Smooth muscle cell of the brain vasculature (primary cell): Measurements from ENCODE around the gene RBM26.

ENCODE experiments used
- DNase-seq: peaks from one replicate; pipeline ENCODE4 v3.0.0-alpha.2; 2012; ENCODE audit warnings: low read depth, low spot score

Gene RBM26

DNA sequence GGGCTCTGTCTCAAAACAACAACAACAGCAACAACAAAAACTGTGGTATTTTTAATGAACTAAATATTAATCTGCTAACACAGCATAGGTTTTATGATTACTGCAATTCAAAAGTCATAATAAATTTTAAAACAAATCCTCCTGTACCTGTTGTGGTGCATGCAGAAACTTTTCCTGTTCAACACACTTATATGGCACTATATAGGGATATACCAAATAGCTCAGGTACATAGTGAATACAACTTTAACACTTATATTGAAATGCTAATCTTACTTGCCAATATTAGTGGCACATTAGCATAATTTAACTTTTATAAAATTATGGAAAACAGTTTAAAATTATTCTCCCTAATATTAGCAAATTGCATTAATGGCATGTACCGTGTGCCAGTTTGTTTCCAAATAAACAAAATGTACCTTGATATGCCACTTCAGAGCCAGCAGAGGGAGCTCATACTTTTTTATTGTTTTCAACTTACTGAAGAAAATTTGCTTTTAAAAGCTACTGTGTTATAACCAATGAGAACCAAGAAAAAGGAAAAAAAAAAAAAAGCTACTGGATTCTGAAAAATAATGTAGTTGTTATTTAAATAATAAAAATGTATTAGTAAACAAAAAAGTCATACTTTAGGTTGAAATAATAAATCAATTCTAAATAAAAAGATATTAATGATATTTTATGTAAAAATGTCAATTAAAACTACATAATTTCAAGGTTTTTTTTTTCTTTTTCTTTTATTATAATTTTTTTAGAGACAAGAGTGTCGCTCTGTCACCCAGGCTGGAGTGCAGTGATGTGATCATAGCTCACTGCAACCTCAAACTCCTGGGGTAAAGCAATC is 18.0 kb upstream of the RBM26 start:
- DNase-seq = no peak

DNA sequence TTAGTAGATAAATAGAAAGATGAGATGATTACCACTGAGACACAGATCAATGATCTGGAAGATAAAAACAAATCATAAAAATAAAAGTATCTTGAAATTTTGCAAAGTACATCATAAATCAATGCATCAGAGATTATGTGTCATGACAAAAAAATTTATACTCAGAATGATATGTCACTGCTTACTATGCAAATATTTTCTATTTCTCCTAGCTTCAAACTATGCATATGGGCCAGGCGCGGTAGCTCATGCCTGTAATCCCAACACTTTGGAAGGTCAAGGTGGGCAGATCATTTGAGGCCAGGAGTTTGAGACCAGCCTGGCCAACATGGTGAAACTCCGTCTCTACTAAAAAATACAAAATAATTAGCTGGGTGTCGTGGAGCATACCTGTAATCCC is 17.3 kb upstream of the RBM26 start:
- no peak for DNase-seq

DNA sequence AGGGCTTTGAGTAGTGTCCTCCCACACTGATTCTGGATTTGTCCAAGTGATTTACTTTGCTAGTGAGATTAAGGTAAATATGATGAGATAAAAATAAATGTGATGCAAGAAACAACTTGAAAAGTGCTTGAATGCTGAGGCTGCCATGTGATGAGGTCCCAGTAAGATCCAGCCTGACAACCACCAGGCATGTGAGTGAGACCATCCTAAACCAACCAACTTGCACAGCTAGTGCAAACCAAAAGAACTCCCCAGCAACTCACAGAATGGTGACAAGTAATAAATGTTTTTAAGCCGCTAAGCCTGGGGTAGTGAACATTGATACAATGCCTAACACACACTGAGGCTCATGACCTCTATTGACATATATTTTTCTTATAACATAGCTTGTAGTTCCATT is 13.3 kb upstream of the RBM26 start:
- no peak for DNase-seq

DNA sequence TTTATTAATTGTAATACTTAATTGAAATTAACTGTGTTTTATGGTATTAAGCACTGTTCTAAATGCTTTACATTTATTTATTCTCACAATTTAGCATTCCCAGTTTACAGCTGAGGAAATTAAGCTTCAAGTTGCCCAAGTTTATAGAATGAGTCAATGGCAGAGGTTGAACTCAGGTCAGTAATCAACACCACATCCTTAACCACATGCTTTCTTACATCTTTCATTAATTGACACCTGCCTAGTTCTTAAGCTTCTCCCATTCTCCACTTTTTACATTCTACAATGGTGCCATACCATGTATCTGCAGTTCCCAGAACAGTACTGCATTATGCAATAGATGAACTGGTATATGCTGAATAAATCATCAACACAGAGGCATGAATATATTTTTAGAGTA is 11.7 kb upstream of the RBM26 start:
- no peak for DNase-seq

DNA sequence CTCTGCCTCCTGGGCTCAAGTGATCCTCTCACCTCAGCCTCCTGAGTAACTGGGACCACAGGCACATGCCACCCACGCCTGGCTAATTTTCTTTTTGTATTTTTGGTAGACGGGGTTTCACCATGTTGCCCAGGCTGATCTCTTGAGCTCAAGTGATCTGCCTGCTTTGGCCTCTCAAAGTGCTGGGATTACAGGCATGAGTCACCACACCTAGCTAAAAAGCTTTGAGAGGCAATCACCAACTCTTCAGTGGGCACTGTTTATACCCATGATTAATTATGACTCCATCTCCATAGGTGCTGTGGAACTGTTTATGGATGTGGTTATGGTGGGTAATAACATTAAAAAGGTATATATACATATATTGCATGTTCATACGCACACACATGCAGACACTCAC is 7.5 kb upstream of the RBM26 start:
- DNase-seq = no peak

DNA sequence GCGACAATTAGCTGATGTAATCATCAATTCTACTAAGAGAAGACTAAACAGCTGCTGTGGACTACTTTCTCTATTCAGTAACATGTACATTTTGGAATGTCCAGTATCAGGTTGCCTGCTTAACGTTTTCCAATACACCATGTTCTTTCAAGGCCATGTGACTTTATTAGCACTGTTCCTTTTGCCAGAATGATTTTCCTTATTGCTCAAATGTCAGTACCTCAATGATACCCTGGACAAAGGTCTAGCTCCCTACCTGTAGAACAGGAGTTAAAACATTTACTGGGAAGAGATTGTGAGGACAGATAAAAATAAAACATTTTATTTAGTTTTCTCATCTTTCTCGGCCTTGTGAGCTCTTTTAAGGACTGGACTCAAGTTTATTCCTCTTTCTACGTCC is 3.8 kb upstream of the RBM26 start:
- no peak for DNase-seq

DNA sequence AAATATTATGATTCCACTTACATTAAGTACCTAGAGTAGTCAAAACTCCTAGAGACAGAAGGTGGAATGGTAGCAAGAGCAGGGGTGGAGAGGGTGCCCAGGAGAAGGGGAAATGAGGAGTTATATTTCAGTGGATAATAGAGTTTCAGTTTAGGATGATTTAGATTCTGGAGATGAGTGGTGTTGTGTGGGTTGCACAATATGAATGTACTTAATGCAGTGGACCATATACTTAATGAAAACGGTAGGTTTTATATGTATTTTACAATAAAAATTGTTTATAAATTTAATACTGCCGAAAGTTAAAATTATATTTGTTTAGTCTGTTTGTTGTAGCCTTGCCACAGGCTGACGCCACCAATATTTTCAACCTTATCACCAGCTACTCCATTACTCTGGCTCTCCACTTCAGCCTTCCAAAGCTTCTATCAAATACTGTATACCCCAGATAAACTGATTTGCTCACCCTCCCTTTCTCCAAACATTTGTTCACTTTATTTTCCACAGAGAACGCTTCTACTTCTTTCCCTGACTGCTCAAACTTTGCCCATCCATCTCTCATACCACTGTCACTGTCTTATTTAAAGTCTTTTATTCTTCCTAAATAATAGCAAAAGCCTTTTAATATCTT is 1.4 kb upstream of the RBM26 start:
- DNase-seq = no peak

DNA sequence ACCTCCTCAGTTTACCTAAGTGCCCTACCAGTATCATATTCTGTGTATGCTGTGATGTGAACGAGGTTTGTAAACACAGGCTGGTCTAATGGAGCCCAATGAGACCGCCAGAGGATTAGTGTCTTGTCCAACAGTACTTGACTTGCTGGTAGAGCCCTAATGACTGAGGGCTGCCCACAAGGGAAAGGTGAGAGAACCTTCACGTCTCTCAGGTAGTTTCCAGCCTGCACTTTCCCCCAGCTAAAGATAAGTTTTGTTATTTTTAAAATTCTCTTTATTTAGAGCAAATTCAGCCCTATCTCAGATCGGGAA is 498 bp upstream of the RBM26 start:
- DNase-seq = no peak

DNA sequence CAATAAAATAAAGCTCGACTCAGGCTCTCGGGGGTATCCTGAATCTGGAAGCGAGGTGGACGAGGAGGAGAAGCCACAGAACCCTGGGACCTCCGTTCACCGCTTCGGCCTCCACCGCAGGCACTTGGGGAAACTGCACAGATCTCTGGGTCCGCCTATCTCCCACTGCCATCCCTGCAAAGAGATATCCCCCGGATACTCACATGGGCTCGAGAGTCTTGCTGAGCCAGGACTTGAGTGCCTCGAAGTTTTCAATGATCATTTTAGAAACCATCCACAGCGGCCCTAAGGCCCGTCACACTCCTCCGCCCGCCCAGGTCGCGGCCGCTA is 589 bp downstream of the RBM26 start:
- no peak for DNase-seq

DNA sequence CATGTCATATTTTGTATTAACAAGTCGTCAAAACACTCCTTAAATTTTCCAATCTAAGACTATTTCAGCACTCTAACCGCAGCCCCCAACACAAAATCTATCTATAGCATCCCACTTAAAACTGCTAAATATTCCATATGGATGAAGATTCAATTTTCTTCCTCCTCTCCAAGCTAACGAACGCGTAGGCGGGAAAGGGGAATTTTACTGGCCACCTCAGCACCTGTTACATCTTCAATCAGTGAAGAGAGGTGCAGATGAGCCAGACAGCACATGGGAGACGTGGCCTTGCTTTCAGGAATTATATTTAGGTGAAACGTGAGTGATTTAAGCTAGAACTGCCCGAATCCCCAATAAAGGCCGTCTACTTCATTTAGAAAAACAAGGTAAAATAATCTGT is 1.1 kb downstream of the RBM26 start:
- no peak for DNase-seq

DNA sequence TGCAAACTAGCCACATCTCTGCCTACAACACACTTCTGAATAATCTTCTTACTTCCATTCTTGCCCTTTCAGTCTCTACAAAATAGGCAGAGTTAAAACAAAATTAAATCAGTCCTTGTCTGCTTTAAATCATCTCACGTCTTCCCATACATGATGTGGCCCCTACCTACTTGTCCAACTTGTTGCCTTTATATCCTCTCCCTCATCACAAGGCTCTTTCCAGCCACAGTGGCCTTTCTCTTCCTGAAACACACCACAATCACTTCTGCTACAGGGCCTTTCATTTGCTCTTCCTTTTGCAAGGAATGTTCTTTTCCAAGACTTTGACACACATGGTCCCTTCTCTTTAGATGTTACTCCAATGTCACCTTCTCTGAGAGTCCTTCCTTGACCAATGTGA is 1.7 kb downstream of the RBM26 start:
- no peak for DNase-seq

DNA sequence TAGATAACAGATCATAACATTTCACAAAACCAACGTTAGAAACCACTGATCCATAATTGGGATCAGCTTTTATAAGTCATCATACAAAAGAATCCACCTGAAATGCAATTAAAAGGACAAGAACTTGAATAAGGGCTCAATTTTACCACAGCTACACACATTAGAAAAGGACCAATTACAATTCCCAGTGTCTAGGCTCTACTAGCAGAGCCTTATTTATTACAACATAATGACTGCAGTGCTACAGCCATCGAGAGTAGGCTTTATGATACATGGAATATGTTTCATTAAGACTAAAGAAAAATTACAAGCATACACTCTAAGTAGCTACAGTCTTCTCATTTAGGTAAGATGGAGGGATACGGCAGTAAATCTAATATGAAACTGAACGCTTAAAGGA is 2.9 kb downstream of the RBM26 start:
- DNase-seq = no peak

DNA sequence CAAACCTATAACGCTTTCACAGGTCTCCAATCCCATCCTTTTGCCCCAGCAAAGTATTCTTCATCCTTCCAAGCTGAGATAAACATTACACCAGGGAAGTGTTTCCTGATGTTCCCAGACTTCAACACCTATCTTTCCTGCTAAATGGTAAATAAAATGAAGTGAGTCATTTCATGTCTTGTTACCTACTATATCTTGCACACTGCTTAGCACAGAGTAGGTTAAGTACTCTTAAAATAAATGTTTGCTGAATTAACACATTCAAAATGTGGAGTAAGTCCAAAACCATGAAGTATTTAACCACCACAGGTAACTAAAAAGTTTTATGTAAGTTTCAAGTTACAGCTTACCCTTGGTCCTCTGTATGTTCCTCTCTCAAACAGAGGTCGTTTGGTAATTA is 3.4 kb downstream of the RBM26 start:
- no peak for DNase-seq

DNA sequence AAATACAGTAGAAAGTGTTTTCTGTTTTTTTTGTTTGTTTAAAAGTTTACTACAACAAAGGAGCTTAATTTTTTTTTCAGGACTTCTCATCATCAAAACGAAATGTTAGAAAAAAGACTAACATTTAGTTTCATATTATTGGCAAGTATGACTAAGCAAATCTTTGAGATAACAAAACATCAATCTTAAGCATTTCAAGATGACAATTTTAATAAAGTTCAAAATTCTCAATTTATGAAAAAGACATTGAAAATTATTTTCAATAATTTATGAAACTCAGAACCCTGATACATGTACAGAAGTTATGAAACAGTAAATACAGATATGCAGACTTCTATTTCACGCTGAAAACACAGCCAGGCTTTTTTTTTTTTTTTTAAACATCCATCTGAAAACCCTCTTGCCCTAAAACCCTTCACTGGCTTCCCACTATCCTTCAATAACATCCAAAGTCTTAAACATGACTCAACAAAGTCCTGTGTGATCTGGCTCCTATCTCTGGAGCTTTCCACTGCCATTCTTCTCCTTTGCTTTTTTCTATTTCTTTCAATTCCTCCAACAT is 3.9 kb downstream of the RBM26 start:
- no peak for DNase-seq

DNA sequence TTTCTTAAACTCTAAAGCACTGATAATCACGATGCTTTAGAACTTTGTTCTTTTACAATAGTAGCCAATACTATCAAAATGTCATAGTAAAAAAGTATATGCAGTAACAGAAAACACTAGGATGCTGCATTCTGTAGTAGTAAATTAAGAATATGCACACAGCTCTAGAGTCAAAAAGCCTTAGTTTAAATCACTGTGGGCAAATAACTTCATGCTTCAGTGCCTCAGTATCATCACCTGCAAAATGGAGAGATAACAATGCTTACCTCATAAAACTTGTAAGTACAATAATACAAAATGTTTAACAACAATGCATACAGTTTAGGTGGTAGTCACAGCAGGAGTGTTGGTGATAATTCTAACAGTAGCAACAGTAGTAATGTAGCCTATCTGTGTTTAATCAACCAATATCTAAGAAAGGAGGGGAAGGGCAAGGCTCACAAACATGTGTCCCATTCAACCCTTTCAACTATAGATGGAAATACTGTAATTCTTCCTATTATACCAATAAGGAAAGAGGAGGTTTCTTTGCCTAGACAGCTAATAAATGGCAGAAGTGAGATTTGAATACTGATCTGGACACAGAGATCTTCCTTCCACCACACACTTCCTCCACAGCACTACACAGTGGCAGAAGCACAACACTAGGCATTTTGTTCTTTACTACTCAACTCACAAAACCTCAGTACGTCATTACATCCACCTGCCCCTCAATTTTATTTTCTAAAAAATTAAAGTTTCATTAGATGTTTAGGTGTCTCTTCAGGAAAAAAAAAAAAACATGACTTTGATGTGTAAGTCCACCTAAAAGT is 4.6 kb downstream of the RBM26 start:
- DNase-seq = no peak

DNA sequence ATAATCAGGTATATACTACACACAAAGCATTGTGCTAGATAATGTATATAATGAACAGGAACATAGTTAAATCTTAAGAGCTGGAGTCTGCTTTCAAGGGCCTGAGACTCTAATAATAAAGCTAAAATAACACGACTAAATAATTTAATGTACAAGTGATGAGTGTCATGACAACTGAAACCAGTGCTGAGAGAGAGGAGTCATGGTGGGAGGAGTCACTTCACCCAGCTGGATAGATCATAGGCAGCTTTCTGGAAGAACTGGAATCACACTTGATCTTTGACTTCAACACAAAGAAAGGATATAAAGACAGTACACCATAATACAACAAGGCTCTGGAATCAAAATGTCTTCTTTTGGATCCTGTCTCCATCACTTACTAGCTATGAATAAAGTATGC is 7.1 kb downstream of the RBM26 start:
- DNase-seq = no peak

DNA sequence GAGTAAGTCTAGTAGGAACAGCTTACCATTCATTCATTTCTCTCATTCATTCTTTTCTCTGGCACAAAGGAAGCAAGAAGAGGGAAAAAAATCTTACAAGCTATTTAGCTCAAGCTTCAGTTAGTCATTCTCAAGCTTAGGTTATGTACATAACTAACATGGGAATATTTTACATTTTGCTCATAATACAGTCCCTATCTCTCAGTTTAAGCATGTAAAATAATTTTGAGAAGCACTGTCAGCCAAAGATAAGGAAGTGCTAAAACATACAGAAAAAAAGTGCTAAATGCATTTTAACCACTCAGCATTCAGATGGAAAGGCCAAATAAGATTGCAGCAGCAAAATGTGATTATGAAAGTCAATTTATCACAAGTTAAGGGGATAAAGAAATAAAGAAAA is 7.9 kb downstream of the RBM26 start:
- DNase-seq = no peak

DNA sequence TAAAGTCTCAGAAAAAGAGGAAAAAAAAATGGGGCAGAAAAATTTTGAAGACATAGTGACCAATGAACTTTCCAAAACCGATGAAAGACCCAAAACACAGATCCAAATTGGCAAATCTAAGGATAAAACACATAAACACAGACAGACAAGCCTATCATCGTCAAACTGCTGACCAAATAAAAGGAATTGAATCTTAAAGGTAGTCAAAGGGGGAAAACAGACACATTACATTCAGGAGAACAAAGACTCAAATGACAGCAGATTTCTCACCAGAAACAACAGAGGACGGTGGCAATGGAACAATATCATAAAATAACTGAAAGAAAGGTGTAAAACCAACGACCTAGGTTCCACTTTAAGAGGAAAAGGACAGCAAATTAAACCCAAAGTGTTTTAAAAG is 10.2 kb downstream of the RBM26 start:
- no peak for DNase-seq

DNA sequence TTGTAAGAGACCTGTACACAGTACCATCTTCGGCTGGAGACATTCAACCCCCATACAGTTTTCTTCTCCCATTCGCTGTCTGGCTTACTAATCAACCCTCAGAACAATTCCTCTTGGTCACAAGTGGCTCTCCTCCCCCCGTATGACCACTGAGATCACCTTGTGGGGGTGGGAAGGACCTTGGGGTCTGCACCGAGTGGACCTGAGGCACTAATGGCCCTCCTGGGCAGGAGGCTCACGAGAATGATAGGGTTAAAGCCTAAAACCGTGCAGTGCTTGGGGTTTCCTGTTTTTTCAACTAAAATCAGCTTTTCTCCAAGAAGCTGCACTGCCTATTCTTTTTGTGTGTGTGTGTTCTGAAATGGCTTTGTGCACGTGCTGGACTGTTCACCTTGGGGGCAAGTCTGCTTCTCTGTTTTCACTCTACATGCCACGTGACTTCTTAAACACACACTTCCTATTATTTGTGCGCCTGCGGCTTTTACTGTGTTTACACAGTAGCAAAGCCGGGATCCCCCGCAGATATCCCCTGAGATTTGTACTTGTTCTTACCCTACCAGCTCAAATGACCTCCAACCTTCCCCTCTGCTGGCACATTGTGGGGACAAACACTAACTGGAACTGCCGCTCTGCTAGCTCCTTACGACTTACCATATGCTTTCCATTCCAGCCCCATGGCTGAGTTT is 12.3 kb downstream of the RBM26 start:
- DNase-seq = peak; percentile 57

DNA sequence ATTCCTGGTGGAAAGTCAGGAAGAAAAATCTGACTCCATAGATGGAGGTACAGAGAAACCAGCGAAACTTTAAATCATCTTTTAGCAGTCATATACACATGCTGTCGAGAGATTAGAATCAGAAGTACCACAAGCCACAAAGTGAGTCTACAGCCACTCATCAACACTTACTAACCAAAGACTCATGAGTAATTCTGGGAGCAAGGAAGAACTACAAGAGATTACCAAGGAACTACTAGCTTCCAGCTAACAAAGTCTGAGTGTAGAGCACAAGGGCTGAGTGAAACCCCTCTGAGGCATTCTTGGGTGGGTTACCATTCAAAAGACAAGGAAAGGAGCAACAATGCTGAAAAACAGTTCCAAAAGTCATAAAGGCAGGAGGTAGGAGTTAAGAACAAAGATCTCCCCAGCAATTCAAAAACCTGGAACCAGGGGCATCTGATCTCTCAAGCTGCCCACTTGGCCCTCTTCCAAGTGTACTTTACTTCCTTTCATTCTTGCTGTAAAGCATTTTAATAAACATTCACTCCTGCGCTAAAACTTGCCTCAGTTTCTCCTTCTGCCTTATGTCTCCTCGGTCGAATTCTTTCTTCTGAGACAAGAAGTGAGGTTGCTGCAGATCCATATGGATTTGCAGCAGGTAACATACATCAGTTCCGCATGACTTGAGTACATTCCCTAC is 13.0 kb downstream of the RBM26 start:
- no peak for DNase-seq

DNA sequence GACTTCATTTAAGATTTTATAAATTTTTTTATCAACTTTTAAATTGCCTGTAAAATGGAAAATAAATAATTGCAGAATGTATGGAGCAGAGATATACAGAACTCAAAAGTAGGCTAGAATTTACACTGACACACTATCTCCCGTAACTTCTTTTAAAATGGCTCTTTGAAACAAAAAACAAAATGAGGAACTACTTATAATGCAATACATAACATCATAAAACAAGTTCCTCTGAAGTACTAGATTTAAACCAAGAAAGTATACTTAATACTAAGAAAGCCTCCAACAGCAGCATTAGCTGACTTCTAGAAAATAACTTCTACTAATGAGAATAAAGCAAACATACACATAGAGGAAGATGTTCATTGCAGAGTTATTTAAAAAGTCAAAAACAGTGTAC is 17.0 kb downstream of the RBM26 start:
- DNase-seq = no peak

DNA sequence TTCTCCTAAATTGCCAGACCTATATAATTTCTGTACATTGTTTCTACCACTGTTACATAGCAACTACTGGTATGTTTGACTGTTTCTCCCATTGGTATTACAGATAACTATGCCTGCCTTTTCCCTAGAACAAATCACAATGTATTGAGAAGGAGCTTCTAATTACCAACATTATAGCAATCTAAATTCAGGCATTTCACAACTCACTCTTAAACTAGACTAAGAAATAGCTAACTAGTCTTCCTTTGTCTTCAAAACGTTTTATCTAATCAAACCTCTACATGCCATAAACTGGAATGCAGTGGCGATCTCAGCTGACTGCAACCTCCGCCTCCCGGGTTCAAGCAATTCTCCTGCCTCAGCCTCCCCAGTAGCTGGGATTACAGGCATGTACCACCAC is 18.2 kb downstream of the RBM26 start:
- no peak for DNase-seq
